Hepatocyte (in vitro differentiated cells): ENCODE results near the gene VENTX. TPM values are rescaled to one million over a fixed set of nuclear protein-coding genes. Genes with fewer than 3 reads are reported as not detected.

Source experiments
- DNase-seq: peaks from one replicate; pipeline ENCODE4 v3.0.0-alpha.2; 2016; ENCODE audit warnings: low spot score
- H2AFZ ChIP-seq: fragments of 200-600 bp; sonication (generic); 2 replicates; pipeline ENCODE4 v1.6.0; 2016; ENCODE audit warnings: antibody characterized with exemption, mild to moderate bottlenecking
- H3K27ac ChIP-seq: fragments of 200-600 bp; sonication (generic); 2 replicates; pipeline ENCODE4 v1.5.1; 2016; ENCODE audit warnings: mild to moderate bottlenecking
- H3K27me3 ChIP-seq: fragments of 200-600 bp; sonication (generic); 2 replicates; pipeline ENCODE4 v1.6.1; 2016
- H3K36me3 ChIP-seq: fragments of 200-600 bp; sonication (generic); replicated peaks from 2 replicates; pipeline ENCODE4 v1.5.1; 2016; ENCODE audit warnings: low read depth; ENCODE audit not compliant: insufficient read depth
- H3K4me1 ChIP-seq: fragments of 200-600 bp; sonication (generic); 2 replicates; pipeline ENCODE4 v1.5.1; 2016; ENCODE audit warnings: mild to moderate bottlenecking, moderate library complexity; ENCODE audit not compliant: insufficient read depth
- H3K4me2 ChIP-seq: fragments of 200-600 bp; sonication (generic); 2 replicates; pipeline ENCODE4 v1.6.0; 2016
- H3K4me3 ChIP-seq: fragments of 200-600 bp; sonication (generic); 2 replicates; pipeline ENCODE4 v1.5.1; 2016; ENCODE audit warnings: mild to moderate bottlenecking
- H3K79me2 ChIP-seq: fragments of 200-600 bp; sonication (generic); 2 replicates; pipeline ENCODE4 v1.6.0; 2017; ENCODE audit warnings: mild to moderate bottlenecking
- H3K9me2 ChIP-seq: fragments of 200-600 bp; sonication (generic); replicated peaks from 2 replicates; pipeline ENCODE4 v1.6.0; 2017; ENCODE audit warnings: mild to moderate bottlenecking; ENCODE audit not compliant: insufficient read depth
- H3K9me3 ChIP-seq: fragments of 200-600 bp; sonication (generic); 2 replicates; pipeline ENCODE4 v1.5.1; 2016; ENCODE audit warnings: low read depth, mild to moderate bottlenecking
- H4K20me1 ChIP-seq: fragments of 200-600 bp; sonication (generic); 2 replicates; pipeline ENCODE4 v1.6.0; 2016; ENCODE audit warnings: mild to moderate bottlenecking; ENCODE audit not compliant: insufficient read depth, poor library complexity, severe bottlenecking
- CTCF ChIP-seq: fragments of 200-600 bp; sonication (generic); IDR thresholded peaks from 2 replicates; pipeline ENCODE4 v1.5.1; 2016; ENCODE audit warnings: antibody characterized with exemption, mild to moderate bottlenecking; ENCODE audit not compliant: poor library complexity
- EZH2 ChIP-seq: fragments of 200-600 bp; sonication (generic); IDR thresholded peaks from 2 replicates; pipeline ENCODE4 v1.6.1; 2016; ENCODE audit warnings: antibody characterized with exemption, mild to moderate bottlenecking, borderline replicate concordance
- EZH2phosphoT487 ChIP-seq: fragments of 200-600 bp; sonication (generic); IDR thresholded peaks from one replicate; pipeline ENCODE4 v1.6.1; 2018; ENCODE audit warnings: antibody characterized with exemption, mild to moderate bottlenecking, low read depth, moderate library complexity; ENCODE audit not compliant: unreplicated experiment, severe bottlenecking
- WGBS: methylation state at CpG from one replicate; pipeline ENCODE4 v1.1.6; 2016; ENCODE audit warnings: low lambda C conversion rate; ENCODE audit errors: missing lambda C conversion rate; 5-methylcytosine and 5-hydroxymethylcytosine counted together
- polyA plus RNA-seq: library from polyadenylated mRNA; unstranded; fragments of >200 nt; fragmentation: Nextera tagmentation; extraction: Ambion mirVana; gene quantifications from 2 replicates; pipeline ENCODE4 v1.2.1, GENCODE V29; 2016
- total RNA-seq: library from RNA; depleted of rRNA; stranded (reverse); fragments of >200 nt; gene quantifications from 2 replicates; pipeline ENCODE4 v1.2.3, GENCODE V29; 2014

VENTX gene
- total and polyA plus RNA-seq, 2 experiments from 2014 or later, result not detected

GRCh38 chr10:133266056-133266795 is 28.6 kb downstream of the VENTX start:
- Histone ChIP-seq H3K27me3 (no peaks in the 10 kb centered on the region), H3K4me3 (no peak overlapping the region), H3K4me2 (no peak overlapping the region), H3K79me2 (no peaks in the 10 kb centered on the region), H3K36me3 (no peaks in the 10 kb centered on the region), H3K9me2 (no peaks in the 10 kb centered on the region), H3K27ac (no peak overlapping the region), H2AFZ (no peak overlapping the region), H4K20me1 (no peaks in the 10 kb centered on the region), H3K4me1 (peaks cover 8% of the 10 kb centered on the region), H3K9me3 (no peaks in the 10 kb centered on the region)
- TF ChIP-seq EZH2phosphoT487, result no peak
- TF ChIP-seq CTCF, result no peak
- no peak for TF ChIP-seq EZH2
- no peak for DNase-seq
- WGBS, result 93% methylated on average over 21 of the region's 21 CpGs

- H3K36me3 ChIP-seq, result no peaks in the 10 kb centered on the region
- TF ChIP-seq EZH2phosphoT487, result no peak
- no peak for TF ChIP-seq CTCF
- no peak for TF ChIP-seq EZH2
- 80% methylated on average over 13 of the region's 14 CpGs for WGBS
Measured at GRCh38 chr10:133267293-133267692, 29.6 kb downstream of the VENTX start.

GRCh38 chr10:133267829-133268228 is 30.2 kb downstream of the VENTX start:
- Histone ChIP-seq H3K4me2 (no peak overlapping the region), H2AFZ (no peak overlapping the region), H3K27ac (no peak overlapping the region), H3K36me3 (no peaks in the 10 kb centered on the region), H3K27me3 (no peaks in the 10 kb centered on the region), H3K4me3 (no peak overlapping the region), H3K79me2 (no peaks in the 10 kb centered on the region), H3K4me1 (no peaks in the 10 kb centered on the region), H3K9me2 (no peaks in the 10 kb centered on the region), H4K20me1 (no peaks in the 10 kb centered on the region), H3K9me3 (no peaks in the 10 kb centered on the region)
- DNase-seq, result no peak
- 94% methylated on average over 19 of the region's 22 CpGs for WGBS
- TF ChIP-seq EZH2phosphoT487 (no peak), EZH2 (no peak)

More at GRCh38 chr10:133267293-133267692, 29.6 kb downstream of the VENTX start:
- Histone ChIP-seq H3K79me2 (no peaks in the 10 kb centered on the region), H2AFZ (no peak overlapping the region), H3K4me1 (peaks cover 3% of the 10 kb centered on the region), H3K27me3 (no peaks in the 10 kb centered on the region), H4K20me1 (no peaks in the 10 kb centered on the region), H3K27ac (no peak overlapping the region), H3K4me3 (no peak overlapping the region), H3K9me3 (no peaks in the 10 kb centered on the region), H3K4me2 (no peak overlapping the region), H3K9me2 (no peaks in the 10 kb centered on the region)
- DNase-seq, result no peak

- Histone ChIP-seq H3K79me2 (no peaks in the 10 kb centered on the region), H3K36me3 (no peaks in the 10 kb centered on the region), H3K4me2 (no peak overlapping the region), H3K27me3 (no peaks in the 10 kb centered on the region), H3K4me1 (no peaks in the 10 kb centered on the region), H2AFZ (no peak overlapping the region), H3K27ac (no peak overlapping the region), H3K9me2 (no peaks in the 10 kb centered on the region), H3K4me3 (no peak overlapping the region), H4K20me1 (no peaks in the 10 kb centered on the region), H3K9me3 (no peaks in the 10 kb centered on the region)
- no peak for DNase-seq
- TF ChIP-seq EZH2phosphoT487 (no peak), EZH2 (no peak), CTCF (no peak)
- 98% methylated on average over 21 of the region's 22 CpGs for WGBS
Measured at GRCh38 chr10:133268532-133268931, 30.9 kb downstream of the VENTX start.
